ENCODE measurements around the gene CEP57L1. TPM values are rescaled to one million over a fixed set of nuclear protein-coding genes. Genes with fewer than 3 reads are reported as not detected.
"Not testable (repeated sequence)": the region's sequence is repeated elsewhere in the genome, so short reads cannot be mapped to it uniquely, and the experiment has no call there.

The CEP57L1 gene
- total and polyA plus RNA-seq, 9 of the 15 experiments (the other 6 are each of a cell fraction or from before 2014, with no cell fraction given) = 39.4 to 88.6 (median 61.8) TPM

DNA sequence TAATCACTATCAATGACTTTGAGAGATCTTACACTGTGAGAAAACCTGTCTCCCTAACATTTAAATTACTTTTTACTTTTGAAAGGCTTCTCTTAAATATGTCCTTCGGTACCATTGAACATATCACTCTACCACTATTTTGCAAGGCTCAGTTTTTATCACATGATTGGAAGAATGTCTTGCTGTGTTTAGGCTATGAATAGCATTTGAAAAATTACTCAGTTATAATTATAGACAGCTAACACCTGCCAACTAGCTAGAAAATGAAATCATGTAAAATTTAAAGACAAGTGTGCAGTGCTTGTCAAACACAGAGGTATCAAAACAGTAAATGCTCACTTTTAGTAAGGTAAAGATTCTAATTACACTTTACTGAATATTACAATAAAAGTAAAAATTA, 11.7 kb upstream of the CEP57L1 start:
- in situ Hi-C loops (cut with MboI) (no loop called here), intact Hi-C loops (cut with micrococcal nuclease) (no loop called here)
- Histone ChIP-seq H2AFZ (ENCODE audit: low read depth, low read length) (no peak overlapping the region), H3K9ac (ENCODE audit: insufficient read depth in 1 of 2, low read depth in 2 of 2, low read length in 2 of 2) (no peak overlapping the region), H3K4me2 (ENCODE audit: insufficient read depth, low read length) (no peak overlapping the region), H3K9me1 (ENCODE audit: control insufficient read depth, insufficient read depth, low read length) (no peaks in the 10 kb centered on the region), H3K9me3 (replicated peaks; ENCODE audit: control insufficient read depth, insufficient read depth, low read depth, low read length) (no peaks in the 10 kb centered on the region), H4K20me1 (replicated peaks; ENCODE audit: control insufficient read depth, insufficient read depth, low read length) (no peaks in the 10 kb centered on the region), H3K79me2 (ENCODE audit: control insufficient read depth, insufficient read depth, low read length) (no peaks in the 10 kb centered on the region), H3K27ac (ENCODE audit: extremely low read depth, low read depth, low read length) (no peak overlapping the region), H3K27me3 (ENCODE audit: control insufficient read depth in 2 of 2, insufficient read depth in 2 of 2, low read length in 2 of 2) (no peaks in the 10 kb centered on the region), H3K4me1 (replicated peaks in 1 of 2; ENCODE audit: control insufficient read depth in 2 of 2, insufficient read depth in 2 of 2, low read length in 2 of 2) (no peaks in the 10 kb centered on the region; a peak in 1 of 5 replicates), H3K36me3 (ENCODE audit: control insufficient read depth, insufficient read depth, low read length) (no peaks in the 10 kb centered on the region), H3K4me3 (no peak overlapping the region)
- TF ChIP-seq MTA1 (IDR thresholded peaks at IDR 0.05; ENCODE audit: borderline replicate concordance) = no peak
- ChIA-PET CTCF (ENCODE audit: low intra/inter-chr PET ratio) (no interaction called here), POLR2A (no interaction called here)
- BruUV-seq (replicated peaks) = no TSS peak
- ATAC-seq (no peak), DNase-seq (ENCODE audit: extremely low read depth in 1 of 4, low spot score in 3 of 4) (no peak), FAIRE-seq (no peak)
- 46% methylated on average over 1 of the region's 1 CpG for WGBS (ENCODE audit: insufficient coverage, low coverage, missing lambda C conversion rate)

DNA sequence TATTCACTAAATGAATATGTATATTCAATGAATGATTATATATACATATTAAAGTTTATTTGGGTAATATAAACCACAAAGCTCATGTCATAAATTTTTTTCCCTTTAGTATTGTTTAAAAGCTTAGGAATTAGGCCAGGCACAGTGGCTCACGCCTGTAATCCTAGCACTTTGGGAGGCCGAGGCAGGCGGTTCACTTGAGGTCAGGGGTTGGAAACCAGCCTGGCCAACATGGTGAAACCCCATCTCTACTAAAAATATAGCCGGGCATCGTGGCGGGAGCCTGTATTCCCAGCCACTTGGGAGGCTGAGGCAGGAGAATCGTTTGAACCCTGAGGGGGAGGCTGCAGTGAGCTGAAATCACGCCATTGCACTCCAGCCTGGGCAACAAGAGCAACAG, 11.2 kb upstream of the CEP57L1 start:
- in situ Hi-C loops (cut with MboI); H3K27me3 ChIP-seq (ENCODE audit: control insufficient read depth in 2 of 2, insufficient read depth in 2 of 2, low read length in 2 of 2); H3K9me3 ChIP-seq (replicated peaks; ENCODE audit: control insufficient read depth, insufficient read depth, low read depth, low read length); H3K36me3 ChIP-seq (ENCODE audit: control insufficient read depth, insufficient read depth, low read length); ATAC-seq; H3K9ac ChIP-seq (ENCODE audit: insufficient read depth in 1 of 2, low read depth in 2 of 2, low read length in 2 of 2); H3K4me1 ChIP-seq (replicated peaks in 1 of 2; ENCODE audit: control insufficient read depth in 2 of 2, insufficient read depth in 2 of 2, low read length in 2 of 2); CTCF ChIA-PET (ENCODE audit: low intra/inter-chr PET ratio); H3K4me3 ChIP-seq; FAIRE-seq; H3K79me2 ChIP-seq (ENCODE audit: control insufficient read depth, insufficient read depth, low read length); H3K9me1 ChIP-seq (ENCODE audit: control insufficient read depth, insufficient read depth, low read length); H3K4me2 ChIP-seq (ENCODE audit: insufficient read depth, low read length); DNase-seq (ENCODE audit: extremely low read depth in 1 of 4, low spot score in 3 of 4); BruUV-seq (replicated peaks); H2AFZ ChIP-seq (ENCODE audit: low read depth, low read length); H4K20me1 ChIP-seq (replicated peaks; ENCODE audit: control insufficient read depth, insufficient read depth, low read length); intact Hi-C loops (cut with micrococcal nuclease); H3K27ac ChIP-seq (ENCODE audit: extremely low read depth, low read depth, low read length): not testable (repeated sequence)
- 72% methylated on average over 8 of the region's 8 CpGs for WGBS (ENCODE audit: insufficient coverage, low coverage, missing lambda C conversion rate)
- POLR2A ChIA-PET = interaction anchor here (1.5 to 1.9 kb wide), 2 partner anchors 11 to 300 kb away, joined by 4 to 10 read pairs; partner anchors contain the start of genes CEP57L1 and SESN1
